Measurements from ENCODE around the gene EID2B.
A peak's percentile ranks its signal among the peaks of the same experiment; 100 is the strongest.

EID2B gene

GRCh38 chr19:39532233-39533002, at the start of gene EID2B:
Gene EID2B, minus strand, starts transcription at chr19:39532852. Its CDS starts 50 bp downstream, at chr19:39532802.
- peak; percentile 94 for DNase-seq (ENCODE audit: low spot score)

- no peak for DNase-seq (ENCODE audit: low spot score)
These were observed 49.8 kb upstream of the EID2B start for GRCh38 chr19:39582442-39582841.

- no peak for DNase-seq (ENCODE audit: low spot score)
These were observed 36.0 kb upstream of the EID2B start for GRCh38 chr19:39568604-39569003.

- no peak for DNase-seq (ENCODE audit: low spot score)
These were observed 33.4 kb upstream of the EID2B start for GRCh38 chr19:39566064-39566463.

GRCh38 chr19:39563408-39563807, 30.8 kb upstream of the EID2B start:
- DNase-seq (ENCODE audit: low spot score) = no peak

GRCh38 chr19:39558624-39559117, 26.0 kb upstream of the EID2B start:
- peak; percentile 27 for DNase-seq (ENCODE audit: low spot score)

GRCh38 chr19:39557811-39558623, 25.4 kb upstream of the EID2B start:
- DNase-seq (ENCODE audit: low spot score) = peak; percentile 25

- no peak for DNase-seq (ENCODE audit: low spot score)
These were observed 23.2 kb upstream of the EID2B start for GRCh38 chr19:39555883-39556282.

- DNase-seq (ENCODE audit: low spot score) = no peak
These were observed 22.2 kb upstream of the EID2B start for GRCh38 chr19:39554701-39555311.

GRCh38 chr19:39553082-39553652, 20.5 kb upstream of the EID2B start:
- DNase-seq (ENCODE audit: low spot score) = no peak

GRCh38 chr19:39550197-39550596, 17.5 kb upstream of the EID2B start:
- DNase-seq (ENCODE audit: low spot score) = no peak

- peak; percentile 45 for DNase-seq (ENCODE audit: low spot score)
These were observed 13.9 kb upstream of the EID2B start for GRCh38 chr19:39546599-39546998.

- peak; percentile 56 for DNase-seq (ENCODE audit: low spot score)
These were observed 12.3 kb upstream of the EID2B start for GRCh38 chr19:39544911-39545310.

GRCh38 chr19:39544226-39544903, 11.7 kb upstream of the EID2B start:
- DNase-seq (ENCODE audit: low spot score) = no peak

GRCh38 chr19:39543477-39543857, 10.8 kb upstream of the EID2B start:
- DNase-seq (ENCODE audit: low spot score) = no peak

GRCh38 chr19:39542206-39542605, 9.6 kb upstream of the EID2B start:
- no peak for DNase-seq (ENCODE audit: low spot score)

GRCh38 chr19:39540333-39540673, 7.7 kb upstream of the EID2B start:
- DNase-seq (ENCODE audit: low spot score) = no peak

- peak; percentile 93 for DNase-seq (ENCODE audit: low spot score)
These were observed 7.1 kb upstream of the EID2B start, which contains the start of gene EID2 for GRCh38 chr19:39539518-39540332. Gene EID2, minus strand, starts transcription at chr19:39540161. Its CDS starts 82 bp downstream, at chr19:39540079.

GRCh38 chr19:39539165-39539517, 6.5 kb upstream of the EID2B start:
- no peak for DNase-seq (ENCODE audit: low spot score)

GRCh38 chr19:39533791-39534190, 1.1 kb upstream of the EID2B start:
- DNase-seq (ENCODE audit: low spot score) = no peak

GRCh38 chr19:39533003-39533512, 406 bp upstream of the EID2B start:
- no peak for DNase-seq (ENCODE audit: low spot score)

Measured in CD4-positive, alpha-beta T cell treated with Interleukin-15 for 4 hours (primary cell).